WERI-Rb-1 (cell line): ENCODE data around the gene HOXD12.

Experiments
- DNase-seq: peaks from one replicate; pipeline ENCODE4 v3.0.0-alpha.2; 2020
- H3K27ac ChIP-seq: fragments of 250-450 bp; sonication (Bioruptor Pico); 2 replicates; pipeline ENCODE4 v1.5.1; 2020; ENCODE audit warnings: mild to moderate bottlenecking, moderate library complexity
- H3K27me3 ChIP-seq: fragments of 250-450 bp; sonication (Bioruptor Pico); 2 replicates; pipeline ENCODE4 v1.5.1; 2021; ENCODE audit warnings: mild to moderate bottlenecking, low read depth, moderate library complexity; ENCODE audit not compliant: insufficient read depth, severe bottlenecking
- H3K36me3 ChIP-seq: fragments of 250-450 bp; sonication (Bioruptor Pico); 2 replicates; pipeline ENCODE4 v1.5.1; 2020; ENCODE audit warnings: mild to moderate bottlenecking, moderate library complexity
- H3K4me3 ChIP-seq: 2 replicates; pipeline ENCODE4 v1.5.1; 2011; ENCODE audit warnings: low read depth, mild to moderate bottlenecking, control low read depth, low read length
- H3K9me3 ChIP-seq: fragments of 250-450 bp; sonication (Bioruptor Pico); 2 replicates; pipeline ENCODE4 v1.5.1; 2021; ENCODE audit warnings: mild to moderate bottlenecking, moderate library complexity; ENCODE audit not compliant: severe bottlenecking
- CTCF ChIP-seq: IDR thresholded peaks from 2 replicates; pipeline ENCODE4 v1.5.1; 2011; ENCODE audit warnings: low read depth, mild to moderate bottlenecking, control low read depth, inconsistent platforms, low read length

HOXD12 gene

GRCh38 chr2:176124110-176124946 is 24.7 kb downstream of the HOXD12 start:
- Histone ChIP-seq H3K27ac (no peak overlapping the region), H3K4me3 (no peak overlapping the region), H3K9me3 (peaks cover 9% of the 10 kb centered on the region), H3K36me3 (no peaks in the 10 kb centered on the region), H3K27me3 (peaks cover 99% of the 10 kb centered on the region)
- no peak for TF ChIP-seq CTCF
- DNase-seq, result no peak

- no peak for TF ChIP-seq CTCF
- Histone ChIP-seq H3K9me3 (peaks cover 12% of the 10 kb centered on the region), H3K27ac (no peak overlapping the region), H3K27me3 (peaks cover 94% of the 10 kb centered on the region), H3K36me3 (no peaks in the 10 kb centered on the region), H3K4me3 (no peak overlapping the region)
- no peak for DNase-seq
Measured at GRCh38 chr2:176124947-176125771, 25.6 kb downstream of the HOXD12 start.

DNA sequence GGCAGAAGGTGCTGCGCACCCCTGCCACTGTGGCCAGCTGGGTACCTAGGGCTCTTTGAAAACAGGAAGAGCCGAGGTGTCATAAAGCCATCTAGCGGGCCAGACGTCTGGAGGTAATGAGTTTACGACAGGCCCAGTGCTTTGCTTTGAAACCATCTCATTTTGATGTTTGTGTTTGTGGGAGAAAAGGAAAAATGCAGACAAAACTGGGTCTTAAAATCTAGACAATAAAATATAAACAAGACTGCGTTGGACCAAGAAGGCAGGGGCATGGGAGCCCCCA is 26.1 kb downstream of the HOXD12 start:
- Histone ChIP-seq H3K4me3 (no peak overlapping the region), H3K27me3 (peaks cover 94% of the 10 kb centered on the region), H3K36me3 (no peaks in the 10 kb centered on the region), H3K27ac (no peak overlapping the region), H3K9me3 (peaks cover 17% of the 10 kb centered on the region)
- TF ChIP-seq CTCF, result no peak
- no peak for DNase-seq

DNA sequence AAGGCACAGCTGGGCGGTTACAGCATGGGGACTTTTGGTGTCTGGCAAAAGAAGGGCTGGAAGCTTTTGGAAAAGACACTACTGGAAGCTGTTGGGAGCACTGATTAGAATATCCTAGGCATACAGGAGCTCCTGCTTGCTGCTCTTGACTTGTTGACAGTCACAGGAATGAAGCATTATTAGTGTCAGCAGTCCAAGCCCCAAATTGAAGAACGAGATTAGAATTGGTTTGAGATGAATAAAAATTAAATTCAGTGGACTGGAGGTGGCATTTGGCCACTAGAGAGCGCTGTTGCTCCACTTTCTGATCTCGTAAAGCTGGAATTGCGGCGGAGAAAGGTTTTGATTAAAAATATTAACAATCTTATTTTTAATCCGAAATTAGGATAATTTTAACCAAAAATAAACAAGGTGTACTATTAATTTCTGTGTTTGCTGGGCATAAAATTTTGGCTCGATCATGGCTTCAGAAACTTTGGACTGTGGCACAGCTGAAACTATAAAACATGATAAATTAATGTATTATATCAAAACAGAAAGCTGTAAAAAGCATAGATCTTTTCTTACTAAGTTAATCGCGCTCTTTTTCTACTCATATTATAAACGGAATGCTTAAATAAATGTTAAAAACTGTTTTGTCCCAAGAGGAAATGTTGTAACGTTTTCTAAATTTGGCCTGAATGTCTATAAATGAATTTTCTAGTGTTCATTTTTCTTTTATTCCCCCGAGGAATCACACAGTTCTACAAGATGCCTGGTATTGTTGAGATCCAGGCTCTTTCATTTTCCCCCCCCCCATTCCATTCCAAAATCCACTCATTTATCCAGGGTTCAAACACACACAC is 27.6 kb downstream of the HOXD12 start:
- H3K27ac ChIP-seq, result no peak overlapping the region
- no peak for DNase-seq
- H3K4me3 ChIP-seq, result no peak overlapping the region

GRCh38 chr2:176127774-176128072 is 28.1 kb downstream of the HOXD12 start:
- no peak for TF ChIP-seq CTCF
- peaks cover 9% of the 10 kb centered on the region for H3K9me3 ChIP-seq
- H3K27ac ChIP-seq, result no peak overlapping the region
- peaks cover 94% of the 10 kb centered on the region for H3K27me3 ChIP-seq
- DNase-seq, result no peak
- H3K36me3 ChIP-seq, result no peaks in the 10 kb centered on the region
- H3K4me3 ChIP-seq, result no peak overlapping the region

More for the DNA sequence above, 27.6 kb downstream of the HOXD12 start:
- Histone ChIP-seq H3K9me3 (peaks cover 9% of the 10 kb centered on the region), H3K27me3 (peaks cover 94% of the 10 kb centered on the region), H3K36me3 (no peaks in the 10 kb centered on the region)
- peak; percentile 62 for TF ChIP-seq CTCF
